Activated T-helper 9 cell treated with anti-CD3 and anti-CD28 coated beads, Interleukin-2, amount 50 U/mL, for 16 hours (primary cell): ENCODE data around the gene GPC5.

Source experiments
- DNase-seq: peaks from one replicate; pipeline ENCODE4 v3.0.0-alpha.2; 2020; ENCODE audit warnings: low read depth

GPC5 gene

GRCh38 chr13:91714855-91715254 is 316.4 kb downstream of the GPC5 start:
- no peak for DNase-seq

GRCh38 chr13:91716436-91717065 is 318.1 kb downstream of the GPC5 start:
- no peak for DNase-seq

DNA sequence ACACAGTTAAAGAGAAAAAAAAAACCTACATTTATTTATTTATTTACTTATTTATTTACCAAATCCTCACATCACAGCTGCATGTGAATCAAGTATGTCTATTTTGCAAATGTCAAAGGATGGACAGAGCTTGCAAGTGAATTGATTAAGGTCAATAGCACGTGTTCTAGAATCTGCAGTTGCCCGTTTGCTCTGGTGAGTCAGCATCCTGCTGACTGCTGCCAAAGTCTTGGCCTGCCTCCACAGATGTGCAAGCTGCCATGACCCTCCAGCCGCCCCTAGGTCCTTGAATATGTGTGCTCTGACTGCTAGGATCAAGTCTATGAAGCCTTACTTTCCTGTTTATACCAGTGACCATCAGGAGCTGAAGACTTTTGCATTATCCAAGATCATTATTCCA is 320.6 kb downstream of the GPC5 start:
- DNase-seq, result no peak

DNA sequence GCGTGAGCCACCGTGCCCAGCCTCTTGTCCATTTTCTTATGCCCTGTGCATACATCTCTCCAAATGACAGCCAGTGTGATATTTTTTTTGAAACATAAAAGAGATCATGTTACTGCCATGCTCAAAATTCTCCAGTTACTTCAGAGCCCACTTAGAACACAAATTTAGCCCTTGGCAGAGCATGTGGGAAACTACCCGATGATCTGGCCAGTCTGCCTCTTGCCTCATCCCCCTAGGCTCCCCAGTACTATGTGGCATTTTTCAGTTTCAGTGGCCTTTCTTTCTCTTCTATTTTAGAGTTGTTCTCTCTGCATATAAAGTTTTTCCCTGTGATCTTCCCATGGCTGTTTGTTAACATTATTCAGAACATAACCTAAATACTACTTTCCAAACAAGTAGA is 323.0 kb downstream of the GPC5 start:
- DNase-seq, result no peak

DNA sequence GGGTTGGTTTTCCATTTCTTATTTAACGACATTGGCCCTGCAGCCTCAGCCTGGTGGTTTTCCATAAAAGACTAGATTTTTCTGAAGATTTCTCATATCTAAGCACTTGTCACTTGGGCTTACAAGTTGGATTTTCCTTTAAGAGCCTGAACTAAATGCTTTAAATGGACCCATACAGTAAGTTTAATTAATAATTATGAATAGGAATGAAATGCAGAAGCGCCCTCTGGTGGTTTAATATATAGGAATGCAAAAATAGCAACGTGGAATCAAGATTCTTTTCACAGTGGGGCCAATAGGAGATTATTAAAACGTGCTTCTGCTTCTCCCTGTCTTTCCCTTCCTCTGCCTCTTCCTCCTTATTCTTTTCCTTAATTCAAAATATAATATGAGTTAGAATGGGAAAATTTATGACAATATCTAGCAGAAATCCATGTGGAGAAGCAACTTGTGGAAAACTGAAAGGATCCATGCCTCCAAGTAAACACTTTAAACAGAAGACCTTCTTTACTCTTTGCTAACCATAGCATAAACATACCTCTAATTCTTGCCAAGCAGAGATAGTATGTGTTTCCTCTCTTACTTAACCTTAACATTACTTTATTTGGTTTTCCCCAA is 324.0 kb downstream of the GPC5 start:
- DNase-seq, result no peak

- no peak for DNase-seq
Observed at GRCh38 chr13:91724591-91724990, 326.2 kb downstream of the GPC5 start.

DNA sequence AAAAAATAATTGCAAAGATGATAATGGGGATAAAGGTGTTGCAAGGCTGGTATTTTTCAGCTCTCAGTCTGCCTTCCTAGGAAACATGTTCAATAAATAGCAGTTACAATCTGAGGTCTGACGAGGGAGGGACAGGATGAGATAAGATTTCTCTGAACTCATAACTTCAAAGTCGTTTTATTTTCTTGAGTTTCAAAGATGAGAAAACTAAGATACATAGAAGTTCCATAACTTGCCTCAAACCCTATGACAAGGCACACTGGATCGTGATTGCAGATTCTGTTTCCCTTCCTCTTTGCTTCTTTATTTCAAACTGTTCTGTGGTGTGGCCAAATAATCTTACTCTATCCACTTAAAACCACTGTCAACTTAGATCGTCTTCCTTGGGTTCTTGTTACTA is 327.2 kb downstream of the GPC5 start:
- no peak for DNase-seq

- no peak for DNase-seq
Observed at GRCh38 chr13:91726671-91727070, 328.2 kb downstream of the GPC5 start.

- DNase-seq, result no peak
Observed at GRCh38 chr13:91729859-91730258, 331.4 kb downstream of the GPC5 start.

- DNase-seq, result no peak
Observed at GRCh38 chr13:91739751-91740150, 341.3 kb downstream of the GPC5 start.

DNA sequence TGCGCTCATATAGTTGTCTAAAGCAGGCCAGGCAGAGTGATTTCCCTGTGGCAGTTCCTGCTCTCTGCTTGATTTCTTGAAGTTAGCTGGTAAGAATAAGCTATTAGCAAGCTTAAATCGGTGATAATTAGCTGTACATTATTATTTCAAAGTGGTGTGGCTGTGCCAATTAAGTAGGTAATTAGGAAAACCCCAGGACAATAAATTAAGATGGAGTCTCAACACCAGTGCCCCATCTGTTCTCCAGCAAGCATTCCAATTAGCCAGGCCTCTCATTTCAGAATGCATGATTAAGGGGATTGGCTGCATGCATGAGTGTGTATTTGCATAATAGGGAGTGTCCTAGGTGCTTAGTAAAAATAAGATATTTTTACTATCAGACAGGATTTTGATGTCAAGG is 342.3 kb downstream of the GPC5 start:
- no peak for DNase-seq

- no peak for DNase-seq
Observed at GRCh38 chr13:91741925-91742324, 343.5 kb downstream of the GPC5 start.

DNA sequence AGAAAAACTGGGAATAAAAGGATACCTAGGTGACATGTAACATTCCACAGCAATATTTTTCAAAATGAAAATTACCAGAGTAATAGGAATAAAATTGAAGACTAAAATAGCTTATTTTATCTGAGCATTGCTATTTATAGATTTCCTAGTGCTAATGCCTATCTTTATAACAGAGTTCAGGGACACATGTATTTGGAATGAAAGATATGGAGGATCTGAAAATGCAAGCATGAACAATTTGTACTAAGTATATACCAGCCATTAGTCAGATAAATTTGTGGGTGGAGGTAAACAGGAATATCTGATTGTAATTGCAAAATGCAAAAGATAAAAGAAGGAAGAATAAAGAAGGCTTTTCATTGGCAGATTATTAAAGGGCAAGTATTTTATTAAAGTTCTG is 345.9 kb downstream of the GPC5 start:
- DNase-seq, result no peak

- no peak for DNase-seq
Observed at GRCh38 chr13:91745967-91746366, 347.5 kb downstream of the GPC5 start.

GRCh38 chr13:91747186-91747585 is 348.8 kb downstream of the GPC5 start:
- DNase-seq, result no peak

DNA sequence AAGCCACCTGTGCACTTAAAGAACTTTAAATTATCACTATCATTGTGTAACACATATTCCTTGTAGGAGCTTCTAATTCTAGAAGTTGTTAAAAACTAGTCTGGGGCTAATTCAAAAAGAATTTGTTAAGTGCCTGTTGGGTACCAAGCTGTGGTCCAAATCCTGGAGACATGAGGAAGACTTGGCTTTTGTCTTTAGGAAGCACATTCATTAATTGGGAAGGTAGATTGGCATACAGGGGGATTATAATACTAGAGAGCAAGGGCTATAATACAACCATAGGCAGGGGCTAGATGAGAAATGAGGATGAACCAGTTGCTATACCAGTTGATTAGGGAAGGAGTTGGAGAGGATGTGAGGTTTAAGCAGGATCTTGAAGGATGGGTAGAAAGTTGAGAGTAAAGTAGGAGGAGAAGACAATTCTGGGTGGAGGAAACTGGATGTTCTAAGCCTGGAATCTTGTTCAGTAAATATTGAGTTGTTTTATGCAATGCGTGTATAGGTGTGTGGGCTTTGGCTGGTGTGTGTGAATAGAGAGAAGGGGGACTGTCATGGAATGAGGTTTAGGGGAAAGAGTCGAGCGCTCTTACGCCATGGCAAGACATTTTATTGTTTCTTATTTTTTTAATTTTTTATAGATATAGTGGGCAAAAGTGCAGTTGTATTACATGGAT is 350.1 kb downstream of the GPC5 start:
- DNase-seq, result no peak

DNA sequence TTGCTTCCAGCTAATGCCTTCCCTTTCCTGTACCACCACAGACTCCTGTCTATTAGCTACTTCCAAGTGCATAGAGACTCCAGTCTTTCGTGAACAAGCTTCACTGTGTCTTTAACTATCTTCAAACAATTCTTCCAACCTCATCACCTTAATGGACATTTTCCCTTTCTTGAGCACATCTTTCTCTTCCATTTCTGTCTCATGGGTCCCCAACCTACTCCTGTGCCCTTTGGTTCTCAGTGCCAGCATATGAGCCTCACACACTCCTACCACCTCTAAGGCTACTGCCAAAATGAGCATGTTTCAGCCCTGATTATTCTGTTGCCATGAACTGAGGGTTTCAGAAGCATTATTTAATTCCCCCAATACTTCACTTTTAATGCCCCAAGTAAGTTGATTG is 360.3 kb downstream of the GPC5 start:
- no peak for DNase-seq

- DNase-seq, result no peak
Observed at GRCh38 chr13:91762957-91763356, 364.5 kb downstream of the GPC5 start.

DNA sequence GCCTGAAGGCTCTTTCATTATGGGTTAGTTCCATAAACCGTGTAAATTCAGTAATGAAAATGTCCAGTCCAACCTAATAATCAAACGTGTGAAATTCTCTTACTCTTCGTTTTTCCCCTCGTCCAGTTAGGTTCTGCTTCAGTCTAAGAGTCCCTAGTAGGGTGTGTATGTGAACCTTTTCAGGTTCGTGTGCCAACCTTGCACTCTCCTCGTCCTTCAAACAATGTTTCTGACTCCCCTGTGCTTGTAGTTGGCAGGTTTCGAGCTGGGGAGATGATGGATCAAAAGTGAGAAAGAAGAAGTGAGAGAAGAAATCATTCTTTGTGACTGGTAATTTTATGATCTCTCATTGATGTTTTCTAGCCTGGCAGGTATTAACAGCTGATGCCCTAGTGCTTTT is 366.1 kb downstream of the GPC5 start:
- DNase-seq, result no peak

DNA sequence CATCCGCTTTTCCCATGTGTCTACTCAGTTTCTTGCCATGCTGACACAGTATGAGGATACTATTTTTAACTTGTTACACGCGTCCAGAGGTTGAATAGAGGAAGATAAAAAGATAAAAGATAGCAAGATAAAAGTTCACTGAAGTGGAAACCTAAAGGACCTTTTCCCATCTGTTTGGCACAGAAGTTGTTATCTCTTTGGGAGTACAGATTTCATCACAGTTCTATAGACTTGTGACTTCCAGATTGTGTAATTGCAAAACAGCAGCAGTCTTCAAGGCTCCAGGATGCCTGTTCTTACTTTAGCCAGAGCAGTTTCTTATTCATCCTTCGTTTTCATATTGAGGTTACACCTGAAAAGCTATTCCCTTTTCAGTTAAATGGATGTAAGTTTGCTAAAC is 369.2 kb downstream of the GPC5 start:
- no peak for DNase-seq

DNA sequence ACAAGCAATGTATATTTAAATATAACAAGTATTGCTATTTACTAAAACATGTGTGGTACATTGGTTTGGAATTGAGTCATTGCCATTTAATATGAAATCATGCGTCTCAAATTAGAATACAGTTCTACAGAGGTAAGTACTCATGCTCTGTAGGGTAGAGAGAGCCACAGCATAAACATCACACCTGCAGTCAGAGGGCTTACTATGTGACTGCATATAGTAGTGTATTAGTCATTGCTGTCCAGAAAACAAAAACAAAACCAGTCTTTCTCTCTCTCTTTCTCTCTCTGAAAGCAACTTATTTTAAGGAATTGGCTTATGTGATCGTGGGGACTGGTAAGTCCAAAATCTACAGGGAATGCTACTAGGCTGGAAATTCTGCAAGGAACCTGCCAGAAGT is 370.3 kb downstream of the GPC5 start:
- no peak for DNase-seq

GRCh38 chr13:91771229-91771628 is 372.8 kb downstream of the GPC5 start:
- no peak for DNase-seq

DNA sequence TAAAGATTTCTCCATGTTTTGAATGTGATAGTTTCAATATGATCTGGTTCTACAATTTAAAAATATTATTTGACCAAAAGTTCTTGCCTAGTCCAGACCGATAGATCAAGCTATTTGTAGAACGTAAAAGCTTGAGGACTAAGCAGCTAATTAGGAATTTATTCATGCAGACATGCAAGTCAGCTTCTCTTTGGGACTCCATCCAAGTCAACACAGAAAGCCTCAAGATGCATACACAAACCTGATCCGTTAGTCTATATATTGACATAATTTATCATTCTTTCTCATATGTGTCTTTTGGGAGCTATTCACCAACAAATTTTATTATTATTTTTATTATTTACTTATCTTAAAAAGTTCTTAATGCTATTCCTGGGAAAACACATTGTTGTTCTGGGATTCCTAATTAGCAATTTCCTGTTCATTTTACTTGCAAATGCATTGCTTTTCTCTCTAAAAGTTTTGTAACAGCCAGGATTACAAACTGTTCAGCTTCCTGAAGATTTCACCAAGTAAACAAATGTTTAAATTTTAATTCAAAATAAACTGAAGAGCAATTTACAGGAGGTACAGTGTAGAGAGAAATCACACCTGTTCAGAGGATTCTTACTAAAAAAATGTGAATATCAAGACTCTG is 375.3 kb downstream of the GPC5 start:
- DNase-seq, result no peak
